Upper lobe of right lung (tissue), 1 donor: ENCODE results near the gene GBGT1. TPM values are rescaled to one million over a fixed set of nuclear protein-coding genes. Genes with fewer than 3 reads are reported as not detected.
A peak's percentile ranks its signal among the peaks of the same experiment; 100 is the strongest.

Experiments used
- ATAC-seq: fragments of 200-7000 bp; cut with Tn5 transposase; one replicate; pipeline ENCODE4 v1.9.1; 2020; ENCODE audit warnings: mild to moderate bottlenecking, moderate library complexity
- DNase-seq: peaks from one replicate; pipeline ENCODE4 v3.0.0-alpha.2; 2020
- H3K27ac ChIP-seq: fragments of 200-600 bp; one replicate; pipeline ENCODE4 v1.8.0; 2022
- H3K27me3 ChIP-seq: fragments of 200-600 bp; one replicate; pipeline ENCODE4 v1.8.0; 2022; ENCODE audit warnings: mild to moderate bottlenecking
- H3K36me3 ChIP-seq: fragments of 200-600 bp; one replicate; pipeline ENCODE4 v1.8.0; 2022
- H3K4me1 ChIP-seq: fragments of 200-600 bp; one replicate; pipeline ENCODE4 v1.8.0; 2022
- H3K4me3 ChIP-seq: fragments of 200-600 bp; one replicate; pipeline ENCODE4 v1.8.0; 2022; ENCODE audit warnings: mild to moderate bottlenecking
- H3K9me3 ChIP-seq: fragments of 200-600 bp; one replicate; pipeline ENCODE4 v1.8.0; 2022
- CTCF ChIP-seq: fragments of 200-600 bp; IDR thresholded peaks from one replicate; pipeline ENCODE4 v1.8.0; 2022; ENCODE audit warnings: antibody characterized with exemption
- intact Hi-C: fragments of 100-400 bp; cut with DNase I; formaldehyde crosslinking; loops from one replicate; pipeline ENCODE4 v1.11.0; 2022
- total RNA-seq: library from RNA; stranded (reverse); fragmentation: NEBNext Ultra II Directional; extraction: Animal tissue kit (Norgen Biotek cat#: 25700); gene quantifications from one replicate; pipeline ENCODE4 v1.2.1, GENCODE V29; 2021
- donor health status: DM: no; HTN: yes; CAD: no; lungs with severe emphysema.

Gene GBGT1
- total RNA-seq, 1 donor from 2014 or later = 27.4 TPM

- Histone ChIP-seq H3K36me3 (no peaks in the 10 kb centered on the region), H3K4me3 (peak overlapping the region; percentile 29), H3K9me3 (no peaks in the 10 kb centered on the region), H3K27ac (peak overlapping the region; percentile 45), H3K4me1 (peaks cover 58% of the 10 kb centered on the region), H3K27me3 (no peaks in the 10 kb centered on the region)
- no peak for ATAC-seq
- TF ChIP-seq CTCF = no peak
- DNase-seq = no peak
- intact Hi-C loops = no loop called here
These were observed 32.9 kb downstream of the GBGT1 start for GRCh38 chr9:133130685-133131244.

- H3K36me3 ChIP-seq = no peaks in the 10 kb centered on the region
- intact Hi-C loops = no loop called here
- H3K27ac ChIP-seq = peak overlapping the region; percentile 18
- H3K27me3 ChIP-seq = no peaks in the 10 kb centered on the region
- no peak overlapping the region for H3K4me3 ChIP-seq
- peaks cover 53% of the 10 kb centered on the region for H3K4me1 ChIP-seq
- ATAC-seq (peak; percentile 1), DNase-seq (no peak)
- no peaks in the 10 kb centered on the region for H3K9me3 ChIP-seq
- TF ChIP-seq CTCF = no peak
These were observed 34.5 kb downstream of the GBGT1 start for GRCh38 chr9:133129001-133129795.

GRCh38 chr9:133128152-133128551 lies 35.6 kb downstream of the GBGT1 start:
- DNase-seq = no peak
- peak overlapping the region; percentile 83 for H3K27ac ChIP-seq
- H3K9me3 ChIP-seq = no peaks in the 10 kb centered on the region
- H3K27me3 ChIP-seq = no peaks in the 10 kb centered on the region
- ATAC-seq = no peak
- no peak for TF ChIP-seq CTCF
- intact Hi-C loops = no loop called here
- H3K4me1 ChIP-seq = peaks cover 42% of the 10 kb centered on the region
- H3K4me3 ChIP-seq = no peak overlapping the region
- no peaks in the 10 kb centered on the region for H3K36me3 ChIP-seq

- H3K4me3 ChIP-seq = no peak overlapping the region
- peak overlapping the region; percentile 83 for H3K27ac ChIP-seq
- peaks cover 41% of the 10 kb centered on the region for H3K4me1 ChIP-seq
- H3K36me3 ChIP-seq = no peaks in the 10 kb centered on the region
- DNase-seq (peak; percentile 86), ATAC-seq (peak; percentile 76)
- H3K27me3 ChIP-seq = no peaks in the 10 kb centered on the region
- no peaks in the 10 kb centered on the region for H3K9me3 ChIP-seq
- intact Hi-C loops = no loop called here
- TF ChIP-seq CTCF = no peak
These were observed 36.3 kb downstream of the GBGT1 start for GRCh38 chr9:133127340-133127981.

GRCh38 chr9:133126697-133127339 lies 36.9 kb downstream of the GBGT1 start:
- intact Hi-C loops = no loop called here
- no peak for TF ChIP-seq CTCF
- Histone ChIP-seq H3K27me3 (no peaks in the 10 kb centered on the region), H3K36me3 (no peaks in the 10 kb centered on the region), H3K27ac (peak overlapping the region; percentile 83), H3K4me1 (peaks cover 47% of the 10 kb centered on the region), H3K9me3 (no peaks in the 10 kb centered on the region), H3K4me3 (peak overlapping the region; percentile 41)
- no peak for DNase-seq
- ATAC-seq = no peak
